ENCODE data around the gene NAA10. TPM values are rescaled to one million over a fixed set of nuclear protein-coding genes. Genes with fewer than 3 reads are reported as not detected.
"Not testable (repeated sequence)": the region's sequence is repeated elsewhere in the genome, so short reads cannot be mapped to it uniquely, and the experiment has no call there.

NAA10 gene
- total RNA-seq (10 to 100 TPM; 72.1 to 80.8 TPM), polyA plus RNA-seq (10 to 100 TPM; 66.8 to 73.3 (median 71.3) TPM), total RNA-seq (15.3 to 40.1 (median 27.6) reads per million in 6 experiments)

- Mint-ChIP-seq H3K36me3 (peaks cover 0 to 16% (median 0%) of the 10 kb centered on the region in 3 donors), H3K4me1 (peaks cover 7 to 28% (median 28%) of the 10 kb centered on the region in 4 donors), H3K27ac (peak within 1 kb of the TSS in 9 of 10 donors; percentile 72 to 93 (median 88)), H3K9me3 (peaks cover 0 to 2% (median 0%) of the 10 kb centered on the region in 9 donors), H3K27me3 (no peaks in the 10 kb centered on the region), H3K4me3 (peak within 1 kb of the TSS; percentile 76 to 91 (median 86))
- ATAC-seq, result peak; percentile 67 to 77
- DNase-seq, result peak in 8 of 10 donors; percentile 27 to 72 (median 44)
- POLR2A ChIA-PET, result interaction anchor here (2.0 to 17.6 kb wide), 3 partner anchors 10 to 36 kb away, joined by 7 to 388 read pairs (median 48); partner anchors contain the start of genes ARHGAP4, HCFC1 and RENBP
Measured at GRCh38 chrX:153934762-153935325, at the start of gene NAA10. Gene NAA10 (minus strand): TSS chrX:153935037. CDS start chrX:153934904, 133 bp downstream.

GRCh38 chrX:153983321-153983801 is 48.5 kb upstream of the NAA10 start:
- ATAC-seq (peak in 1 of 2 donors; percentile 1), DNase-seq (no peak)
- no peaks in the 10 kb centered on the region for H3K27me3 Mint-ChIP-seq
- no peaks in the 10 kb centered on the region for H3K9me3 Mint-ChIP-seq
- peaks cover 15 to 56% (median 44%) of the 10 kb centered on the region in 4 donors for H3K4me1 Mint-ChIP-seq
- peak overlapping the region; percentile 53 to 98 (median 96) for H3K27ac Mint-ChIP-seq
- peak overlapping the region in 9 of 10 donors; percentile 53 to 76 (median 67) for H3K4me3 Mint-ChIP-seq
- POLR2A ChIA-PET, result interaction anchor here (2.8 to 4.6 kb wide), 3 partner anchors 10 to 15 kb away, joined by 16 to 69 read pairs (median 55); partner anchors contain the start of genes HCFC1 and TMEM187
- no peaks in the 10 kb centered on the region for H3K36me3 Mint-ChIP-seq

- H3K4me3 Mint-ChIP-seq, result peak overlapping the region; percentile 52 to 80 (median 73)
- H3K9me3 Mint-ChIP-seq, result no peaks in the 10 kb centered on the region
- H3K27ac Mint-ChIP-seq, result peak overlapping the region; percentile 87 to 98 (median 96)
- H3K36me3 Mint-ChIP-seq, result no peaks in the 10 kb centered on the region
- ATAC-seq, result peak; percentile 36 to 50
- peaks cover 15 to 51% (median 40%) of the 10 kb centered on the region in 4 donors for H3K4me1 Mint-ChIP-seq
- DNase-seq, result peak in 8 of 10 donors; percentile 28 to 70 (median 51)
- POLR2A ChIA-PET, result interaction anchor here (0.6 to 3.4 kb wide), 9 partner anchors 8 to 416 kb away, joined by 3 to 55 read pairs (median 5); partner anchors contain the start of genes HCFC1, IRAK1, RPL10 and TMEM187
- no peaks in the 10 kb centered on the region for H3K27me3 Mint-ChIP-seq
Measured at GRCh38 chrX:153981771-153982533, 47.1 kb upstream of the NAA10 start.

GRCh38 chrX:153981231-153981630 is 46.4 kb upstream of the NAA10 start:
- H3K27ac Mint-ChIP-seq, result peak overlapping the region; percentile 87 to 98 (median 95)
- H3K9me3 Mint-ChIP-seq, result no peaks in the 10 kb centered on the region
- ATAC-seq (no peak), DNase-seq (no peak)
- H3K36me3 Mint-ChIP-seq, result no peaks in the 10 kb centered on the region
- H3K27me3 Mint-ChIP-seq, result no peaks in the 10 kb centered on the region
- peak overlapping the region; percentile 52 to 80 (median 73) for H3K4me3 Mint-ChIP-seq
- POLR2A ChIA-PET, result interaction anchor here (0.6 to 3.4 kb wide), 11 partner anchors 9 to 795 kb away, joined by 3 to 55 read pairs (median 5); partner anchors contain the start of genes HCFC1, IRAK1, RPL10 and TMEM187
- H3K4me1 Mint-ChIP-seq, result peaks cover 15 to 48% (median 38%) of the 10 kb centered on the region in 4 donors

- H3K27me3 Mint-ChIP-seq, H3K9me3 Mint-ChIP-seq, H3K36me3 Mint-ChIP-seq: not testable (repeated sequence)
- peak overlapping the region; percentile 87 to 97 (median 94) for H3K27ac Mint-ChIP-seq
- POLR2A ChIA-PET, result interaction anchor here (1.0 to 3.4 kb wide), 7 partner anchors 9 to 417 kb away, joined by 3 to 55 read pairs (median 7); partner anchors contain the start of genes HCFC1, IRAK1, RPL10 and TMEM187
- ATAC-seq (peak; percentile 31 to 67), DNase-seq (peak in 1 of 10 donors; percentile 30)
- H3K4me3 Mint-ChIP-seq, result peak overlapping the region; percentile 61 to 82 (median 74)
- peaks cover 15 to 51% (median 40%) of the 10 kb centered on the region in 4 donors for H3K4me1 Mint-ChIP-seq
Measured at GRCh38 chrX:153980394-153980793, 45.6 kb upstream of the NAA10 start.

GRCh38 chrX:153974726-153975286 is 40.0 kb upstream of the NAA10 start:
- POLR2A ChIA-PET, result interaction anchor here (1.5 to 6.2 kb wide), 3 partner anchors 11 to 49 kb away, joined by 7 to 69 read pairs (median 8); partner anchors contain the start of genes ARHGAP4 and IRAK1
- ATAC-seq (no peak), DNase-seq (no peak)
- Mint-ChIP-seq H3K4me3 (peak overlapping the region in 9 of 10 donors; percentile 11 to 92 (median 63)), H3K4me1 (peaks cover 6 to 22% (median 16%) of the 10 kb centered on the region in 4 donors), H3K36me3 (peaks cover 0 to 4% (median 0%) of the 10 kb centered on the region in 3 donors), H3K9me3 (no peaks in the 10 kb centered on the region), H3K27ac (peak overlapping the region; percentile 85 to 98 (median 96)), H3K27me3 (no peaks in the 10 kb centered on the region)

- peaks cover 0 to 4% (median 0%) of the 10 kb centered on the region in 3 donors for H3K36me3 Mint-ChIP-seq
- no peak for DNase-seq
- peak overlapping the region; percentile 47 to 94 (median 90) for H3K4me3 Mint-ChIP-seq
- ATAC-seq, result no peak
- H3K27me3 Mint-ChIP-seq, result no peaks in the 10 kb centered on the region
- POLR2A ChIA-PET, result interaction anchor here (0.6 to 6.2 kb wide), 6 partner anchors 7 to 434 kb away, joined by 3 to 69 read pairs (median 8); partner anchors contain the start of genes ARHGAP4, IRAK1 and MECP2
- peaks cover 6 to 23% (median 20%) of the 10 kb centered on the region in 4 donors for H3K4me1 Mint-ChIP-seq
- no peaks in the 10 kb centered on the region for H3K9me3 Mint-ChIP-seq
- H3K27ac Mint-ChIP-seq, result peak overlapping the region; percentile 85 to 98 (median 96)
Measured at GRCh38 chrX:153974003-153974725, 39.3 kb upstream of the NAA10 start.

GRCh38 chrX:153973127-153974002 is 38.5 kb upstream of the NAA10 start:
- POLR2A ChIA-PET, result interaction anchor here (0.6 to 7.9 kb wide), 13 partner anchors 8 to 516 kb away, joined by 3 to 131 read pairs (median 8); partner anchors contain the start of genes ARHGAP4, IRAK1, MECP2 and SLC10A3
- peaks cover 6 to 26% (median 22%) of the 10 kb centered on the region in 4 donors for H3K4me1 Mint-ChIP-seq
- no peak for DNase-seq
- H3K4me3 Mint-ChIP-seq, result peak overlapping the region; percentile 80 to 94 (median 90)
- ATAC-seq, result peak in 1 of 2 donors; percentile 0
- peak overlapping the region; percentile 89 to 98 (median 96) for H3K27ac Mint-ChIP-seq
- H3K36me3 Mint-ChIP-seq, result peaks cover 0 to 4% (median 0%) of the 10 kb centered on the region in 3 donors
- H3K27me3 Mint-ChIP-seq, result no peaks in the 10 kb centered on the region
- H3K9me3 Mint-ChIP-seq, result no peaks in the 10 kb centered on the region

- Mint-ChIP-seq H3K4me3 (peak within 1 kb of the TSS; percentile 94 to 100 (median 100)), H3K27ac (peak within 1 kb of the TSS; percentile 96 to 100 (median 100)), H3K36me3 (peaks cover 0 to 4% (median 0%) of the 10 kb centered on the region in 3 donors), H3K4me1 (peaks cover 9 to 34% (median 30%) of the 10 kb centered on the region in 4 donors), H3K9me3 (no peaks in the 10 kb centered on the region), H3K27me3 (no peaks in the 10 kb centered on the region)
- DNase-seq (peak; percentile 81 to 93 (median 84)), ATAC-seq (peak; percentile 49 to 54)
- POLR2A ChIA-PET, result interaction anchor here (1.1 to 7.9 kb wide), 14 partner anchors 9 to 575 kb away, joined by 3 to 131 read pairs (median 8); partner anchors contain the start of genes ARHGAP4, G6PD, IDH3G and IKBKG
Measured at GRCh38 chrX:153972368-153973126, 37.7 kb upstream of the NAA10 start, which contains the start of gene TMEM187. Gene TMEM187 (plus strand): TSS chrX:153972754. CDS start chrX:153982063, 9,309 bp downstream.
